ENCODE results near the gene TTC29.

Gene TTC29

GRCh38 chr4:146857298-146857697 lies 88.4 kb downstream of the TTC29 start:
- Histone ChIP-seq H3K36me3 (no peaks in the 10 kb centered on the region), H3K4me3 (ENCODE audit: low read depth, low read length) (no peak overlapping the region), H3K27me3 (ENCODE audit: insufficient read depth, low read depth, severe bottlenecking) (no peaks in the 10 kb centered on the region), H3K27ac (no peak overlapping the region), H3K9me3 (ENCODE audit: severe bottlenecking) (no peaks in the 10 kb centered on the region)
- DNase-seq, result no peak
- no peak for TF ChIP-seq CTCF (IDR thresholded peaks at IDR 0.05; ENCODE audit: low read depth, low read length)

- Histone ChIP-seq H3K36me3 (no peaks in the 10 kb centered on the region), H3K27ac (no peak overlapping the region), H3K27me3 (ENCODE audit: insufficient read depth, low read depth, severe bottlenecking) (no peaks in the 10 kb centered on the region), H3K4me3 (ENCODE audit: low read depth, low read length) (no peak overlapping the region), H3K9me3 (ENCODE audit: severe bottlenecking) (no peaks in the 10 kb centered on the region)
- no peak for TF ChIP-seq CTCF (IDR thresholded peaks at IDR 0.05; ENCODE audit: low read depth, low read length)
- DNase-seq, result peak; percentile 65
These were observed 89.9 kb downstream of the TTC29 start for GRCh38 chr4:146855761-146856160.

GRCh38 chr4:146852360-146852759 lies 93.3 kb downstream of the TTC29 start:
- H3K4me3 ChIP-seq (ENCODE audit: low read depth, low read length), result no peak overlapping the region
- no peaks in the 10 kb centered on the region for H3K9me3 ChIP-seq (ENCODE audit: severe bottlenecking)
- no peaks in the 10 kb centered on the region for H3K36me3 ChIP-seq
- no peaks in the 10 kb centered on the region for H3K27me3 ChIP-seq (ENCODE audit: insufficient read depth, low read depth, severe bottlenecking)
- DNase-seq, result no peak
- no peak for TF ChIP-seq CTCF (IDR thresholded peaks at IDR 0.05; ENCODE audit: low read depth, low read length)
- no peak overlapping the region for H3K27ac ChIP-seq

GRCh38 chr4:146847345-146847744 lies 98.3 kb downstream of the TTC29 start:
- no peak overlapping the region for H3K27ac ChIP-seq
- DNase-seq, result no peak
- no peaks in the 10 kb centered on the region for H3K36me3 ChIP-seq
- TF ChIP-seq CTCF (IDR thresholded peaks at IDR 0.05; ENCODE audit: low read depth, low read length), result no peak
- no peaks in the 10 kb centered on the region for H3K27me3 ChIP-seq (ENCODE audit: insufficient read depth, low read depth, severe bottlenecking)
- H3K4me3 ChIP-seq (ENCODE audit: low read depth, low read length), result no peak overlapping the region
- H3K9me3 ChIP-seq (ENCODE audit: severe bottlenecking), result no peaks in the 10 kb centered on the region

- Histone ChIP-seq H3K27ac (no peak overlapping the region), H3K36me3 (no peaks in the 10 kb centered on the region), H3K4me3 (ENCODE audit: low read depth, low read length) (no peak overlapping the region), H3K9me3 (ENCODE audit: severe bottlenecking) (no peaks in the 10 kb centered on the region), H3K27me3 (ENCODE audit: insufficient read depth, low read depth, severe bottlenecking) (no peaks in the 10 kb centered on the region)
- DNase-seq, result no peak
- TF ChIP-seq CTCF (IDR thresholded peaks at IDR 0.05; ENCODE audit: low read depth, low read length), result no peak
These were observed 98.8 kb downstream of the TTC29 start for GRCh38 chr4:146846882-146847281.

- Histone ChIP-seq H3K36me3 (no peaks in the 10 kb centered on the region), H3K4me3 (ENCODE audit: low read depth, low read length) (no peak overlapping the region), H3K27me3 (ENCODE audit: insufficient read depth, low read depth, severe bottlenecking) (no peaks in the 10 kb centered on the region), H3K27ac (no peak overlapping the region), H3K9me3 (ENCODE audit: severe bottlenecking) (no peaks in the 10 kb centered on the region)
- DNase-seq, result no peak
- no peak for TF ChIP-seq CTCF (IDR thresholded peaks at IDR 0.05; ENCODE audit: low read depth, low read length)
These were observed 100.9 kb downstream of the TTC29 start for GRCh38 chr4:146844761-146845160.
